ENCODE data around the gene EEF2K. TPM values are rescaled to one million over a fixed set of nuclear protein-coding genes. Genes with fewer than 3 reads are reported as not detected.
A peak's percentile ranks its signal among the peaks of the same experiment; 100 is the strongest.
"Not testable (repeated sequence)": the region's sequence is repeated elsewhere in the genome, so short reads cannot be mapped to it uniquely, and the experiment has no call there.

EEF2K gene
- total RNA-seq, 8 experiments from 2014 or later = 4.6 to 22.4 (median 8.9) TPM

GRCh38 chr16:22296225-22297113 is 90.4 kb downstream of the EEF2K start:
- Histone ChIP-seq H3K27ac (peak overlapping the region in 1 of 2 donors; percentile 1), H3K4me3 (peak overlapping the region; percentile 54 to 86 (median 68)), H3K4me1 (replicated peaks in 1 of 2) (peaks cover 16 to 17% of the 10 kb centered on the region in 2 donors)
- ATAC-seq (replicated peaks in 6 of 8) = no peak
- 0 to 7% (median 0%) methylated on average over 1 to 16 of the region's 17 CpGs; no CpG with 5 or more reads in 1 of the 10 experiments for WGBS, 10 experiments
- in situ Hi-C loops (cut with MboI; ENCODE audit: low pct_unique_long_range_greater_than_20kb in 2 of 9, low sequenced_read_pairs in 9 of 9, unreplicated experiment in 9 of 9) = loop anchor here in 5 of 9 experiments (10.0 kb wide), 2 partner anchors 92 to 292 kb away; partner anchors contain the start of genes EEF2K (in 4 of the 5), MOSMO (in 1 of the 5) and PDZD9 (in 1 of the 5)

GRCh38 chr16:22297114-22297870 is 91.2 kb downstream of the EEF2K start, which contains the start of gene POLR3E:
POLR3E (plus strand) TSS chr16:22297409; CDS start chr16:22302969, 5,560 bp downstream.
- peaks cover 8 to 9% of the 10 kb centered on the region in 2 donors for H3K4me1 ChIP-seq (replicated peaks in 1 of 2)
- in situ Hi-C loops (cut with MboI; ENCODE audit: low pct_unique_long_range_greater_than_20kb in 2 of 9, low sequenced_read_pairs in 9 of 9, unreplicated experiment in 9 of 9) = loop anchor here in 5 of 9 experiments (10.0 kb wide), 2 partner anchors 92 to 292 kb away; partner anchors contain the start of genes EEF2K (in 4 of the 5), MOSMO (in 1 of the 5) and PDZD9 (in 1 of the 5)

GRCh38 chr16:22297871-22298733 is 92.0 kb downstream of the EEF2K start:
- peak overlapping the region; percentile 91 to 97 for H3K27ac ChIP-seq
- WGBS, 10 experiments = 0 to 13% (median 2%) methylated on average over 3 to 23 of the region's 39 CpGs; no CpG with 5 or more reads in 1 of the 10 experiments
- in situ Hi-C loops (cut with MboI; ENCODE audit: low pct_unique_long_range_greater_than_20kb in 2 of 9, low sequenced_read_pairs in 9 of 9, unreplicated experiment in 9 of 9) = loop anchor here in 5 of 9 experiments (10.0 kb wide), 2 partner anchors 93 to 293 kb away; partner anchors contain the start of genes EEF2K (in 4 of the 5), MOSMO (in 1 of the 5) and PDZD9 (in 1 of the 5)
- H3K4me1 ChIP-seq (replicated peaks in 1 of 2) = peaks cover 0 to 3% of the 10 kb centered on the region in 2 donors
- ATAC-seq (replicated peaks in 6 of 8) = peak; percentile 35 to 62 (median 48)
- peak overlapping the region; percentile 54 to 86 (median 68) for H3K4me3 ChIP-seq

More at GRCh38 chr16:22297114-22297870, 91.2 kb downstream of the EEF2K start, which contains the start of gene POLR3E:
- peak; percentile 71 to 86 (median 82) for ATAC-seq (replicated peaks in 6 of 8)
- Histone ChIP-seq H3K4me3 (peak within 1 kb of the TSS; percentile 54 to 86 (median 68)), H3K27ac (peak within 1 kb of the TSS; percentile 91 to 97)
- WGBS, 10 experiments = 0 to 5% (median 1%) methylated on average over 5 to 13 of the region's 76 CpGs; no CpG with 5 or more reads in 6 of the 10 experiments

GRCh38 chr16:22299036-22299435 is 93.0 kb downstream of the EEF2K start:
- in situ Hi-C loops (cut with MboI; ENCODE audit: low pct_unique_long_range_greater_than_20kb in 2 of 9, low sequenced_read_pairs in 9 of 9, unreplicated experiment in 9 of 9) = loop anchor here in 5 of 9 experiments (10.0 kb wide), 2 partner anchors 94 to 294 kb away; partner anchors contain the start of genes EEF2K (in 4 of the 5), MOSMO (in 1 of the 5) and PDZD9 (in 1 of the 5)
- 80 to 100% (median 100%) methylated on average over 1 of the region's 1 CpG; no CpG with 5 or more reads in 7 of the 10 experiments for WGBS, 10 experiments

GRCh38 chr16:22300427-22301071 is 94.5 kb downstream of the EEF2K start:
- no peak overlapping the region for H3K4me3 ChIP-seq
- peaks cover 0 to 3% of the 10 kb centered on the region in 2 donors for H3K4me1 ChIP-seq (replicated peaks in 1 of 2)
- 30 to 93% (median 57%) methylated on average over 2 to 7 of the region's 8 CpGs; no CpG with 5 or more reads in 2 of the 10 experiments for WGBS, 10 experiments
- in situ Hi-C loops (cut with MboI; ENCODE audit: low pct_unique_long_range_greater_than_20kb in 2 of 9, low sequenced_read_pairs in 9 of 9, unreplicated experiment in 9 of 9) = no loop called here
- H3K27ac ChIP-seq = no peak overlapping the region
- peak in 2 of 8 experiments; percentile 6 to 7 for ATAC-seq (replicated peaks in 6 of 8)

More at GRCh38 chr16:22299036-22299435, 93.0 kb downstream of the EEF2K start:
- Histone ChIP-seq H3K4me1 (replicated peaks in 1 of 2) (peaks cover 0 to 3% of the 10 kb centered on the region in 2 donors), H3K27ac (no peak overlapping the region), H3K4me3 (peak overlapping the region in 1 of 5 donors; percentile 54)
- ATAC-seq (replicated peaks in 6 of 8) = no peak

GRCh38 chr16:22301423-22301822 is 95.3 kb downstream of the EEF2K start:
- in situ Hi-C loops (cut with MboI; ENCODE audit: low pct_unique_long_range_greater_than_20kb in 2 of 9, low sequenced_read_pairs in 9 of 9, unreplicated experiment in 9 of 9); H3K4me3 ChIP-seq; ATAC-seq (replicated peaks in 6 of 8); H3K27ac ChIP-seq; H3K4me1 ChIP-seq (replicated peaks in 1 of 2): not testable (repeated sequence)
- WGBS, 10 experiments = 60 to 100% (median 100%) methylated on average over 1 to 6 of the region's 7 CpGs; no CpG with 5 or more reads in 2 of the 10 experiments

- in situ Hi-C loops (cut with MboI; ENCODE audit: low pct_unique_long_range_greater_than_20kb in 2 of 9, low sequenced_read_pairs in 9 of 9, unreplicated experiment in 9 of 9) = no loop called here
- Histone ChIP-seq H3K27ac (no peak overlapping the region), H3K4me3 (no peak overlapping the region), H3K4me1 (replicated peaks in 1 of 2) (no peaks in the 10 kb centered on the region)
- WGBS, 10 experiments = 80 to 100% (median 88%) methylated on average over 1 to 6 of the region's 12 CpGs; no CpG with 5 or more reads in 5 of the 10 experiments
- ATAC-seq (replicated peaks in 6 of 8) = no peak
Measured at GRCh38 chr16:22302776-22303363, 96.8 kb downstream of the EEF2K start.

- Histone ChIP-seq H3K4me3 (no peak overlapping the region), H3K27ac (no peak overlapping the region), H3K4me1 (replicated peaks in 1 of 2) (no peaks in the 10 kb centered on the region)
- ATAC-seq (replicated peaks in 6 of 8) = no peak
- WGBS, 10 experiments = 100% methylated on average over 1 to 2 of the region's 4 CpGs; no CpG with 5 or more reads in 5 of the 10 experiments
- in situ Hi-C loops (cut with MboI; ENCODE audit: low pct_unique_long_range_greater_than_20kb in 2 of 9, low sequenced_read_pairs in 9 of 9, unreplicated experiment in 9 of 9) = no loop called here
Measured at GRCh38 chr16:22304411-22304810, 98.3 kb downstream of the EEF2K start.

GRCh38 chr16:22306788-22307187 is 100.7 kb downstream of the EEF2K start:
- Histone ChIP-seq H3K4me1 (replicated peaks in 1 of 2) (no peaks in the 10 kb centered on the region), H3K27ac (no peak overlapping the region), H3K4me3 (no peak overlapping the region)
- ATAC-seq (replicated peaks in 6 of 8) = no peak
- 68 to 100% (median 94%) methylated on average over 1 to 3 of the region's 9 CpGs; no CpG with 5 or more reads in 6 of the 10 experiments for WGBS, 10 experiments
- in situ Hi-C loops (cut with MboI; ENCODE audit: low pct_unique_long_range_greater_than_20kb in 2 of 9, low sequenced_read_pairs in 9 of 9, unreplicated experiment in 9 of 9) = no loop called here

GRCh38 chr16:22307838-22308237 is 101.8 kb downstream of the EEF2K start:
- H3K4me1 ChIP-seq (replicated peaks in 1 of 2) = no peaks in the 10 kb centered on the region
- H3K27ac ChIP-seq = no peak overlapping the region
- no peak overlapping the region for H3K4me3 ChIP-seq
- 80 to 100% (median 85%) methylated on average over 1 to 5 of the region's 10 CpGs; no CpG with 5 or more reads in 5 of the 10 experiments for WGBS, 10 experiments
- in situ Hi-C loops (cut with MboI; ENCODE audit: low pct_unique_long_range_greater_than_20kb in 2 of 9, low sequenced_read_pairs in 9 of 9, unreplicated experiment in 9 of 9) = no loop called here
- no peak for ATAC-seq (replicated peaks in 6 of 8)

Measured in motor neuron (in vitro differentiated cells).